Activated T-cell treated with anti-CD3 and anti-CD28 coated beads, Interleukin-2, amount 50 U/mL, for 72 hours (primary cell): ENCODE data around the gene DIS3L2. TPM values are rescaled to one million over a fixed set of nuclear protein-coding genes. Genes with fewer than 3 reads are reported as not detected.
A peak's percentile ranks its signal among the peaks of the same experiment; 100 is the strongest.

Source experiments
- ATAC-seq, 2 donors: fragments of 150-1000 bp; cut with Tn5 transposase; replicated peaks in 1 of 2; 2 replicates each; pipeline ENCODE4 v1.10.0; 2021; ENCODE audit warnings: moderate library complexity in 2 of 2, mild to moderate bottlenecking in 1 of 2
- DNase-seq, 2 donors: peaks; one replicate each; pipeline ENCODE4 v3.0.0; 2021 to 2022; ENCODE audit warnings: mixed read lengths in 1 of 2
- H3K27ac Mint-ChIP-seq: one replicate; pipeline ENCODE4 v1.8.0; 2022; ENCODE audit warnings: mild to moderate bottlenecking, moderate library complexity, mixed read lengths
- H3K27me3 Mint-ChIP-seq: one replicate; pipeline ENCODE4 v1.8.0; 2022; ENCODE audit warnings: low read depth, mixed read lengths
- H3K36me3 Mint-ChIP-seq, 2 donors: one replicate each; pipeline ENCODE4 v1.8.0; 2022; ENCODE audit warnings: mixed read lengths in 2 of 2, mild to moderate bottlenecking in 1 of 2; ENCODE audit not compliant: insufficient read depth in 2 of 2
- H3K4me1 Mint-ChIP-seq: one replicate; pipeline ENCODE4 v1.8.0; 2022; ENCODE audit warnings: low read depth, mixed read lengths
- H3K4me3 Mint-ChIP-seq, 2 donors: one replicate each; pipeline ENCODE4 v1.8.0; 2022; ENCODE audit warnings: mild to moderate bottlenecking in 2 of 2, mixed read lengths in 2 of 2, moderate library complexity in 2 of 2
- H3K9me3 Mint-ChIP-seq, 2 donors: one replicate each; pipeline ENCODE4 v1.8.0; 2022; ENCODE audit warnings: mixed read lengths in 2 of 2
- total RNA-seq, 2 donors: library from RNA; stranded (reverse); gene quantifications; one replicate each; pipeline ENCODE4 v1.2.3, GENCODE V29; 2022

DIS3L2 gene, protein sequence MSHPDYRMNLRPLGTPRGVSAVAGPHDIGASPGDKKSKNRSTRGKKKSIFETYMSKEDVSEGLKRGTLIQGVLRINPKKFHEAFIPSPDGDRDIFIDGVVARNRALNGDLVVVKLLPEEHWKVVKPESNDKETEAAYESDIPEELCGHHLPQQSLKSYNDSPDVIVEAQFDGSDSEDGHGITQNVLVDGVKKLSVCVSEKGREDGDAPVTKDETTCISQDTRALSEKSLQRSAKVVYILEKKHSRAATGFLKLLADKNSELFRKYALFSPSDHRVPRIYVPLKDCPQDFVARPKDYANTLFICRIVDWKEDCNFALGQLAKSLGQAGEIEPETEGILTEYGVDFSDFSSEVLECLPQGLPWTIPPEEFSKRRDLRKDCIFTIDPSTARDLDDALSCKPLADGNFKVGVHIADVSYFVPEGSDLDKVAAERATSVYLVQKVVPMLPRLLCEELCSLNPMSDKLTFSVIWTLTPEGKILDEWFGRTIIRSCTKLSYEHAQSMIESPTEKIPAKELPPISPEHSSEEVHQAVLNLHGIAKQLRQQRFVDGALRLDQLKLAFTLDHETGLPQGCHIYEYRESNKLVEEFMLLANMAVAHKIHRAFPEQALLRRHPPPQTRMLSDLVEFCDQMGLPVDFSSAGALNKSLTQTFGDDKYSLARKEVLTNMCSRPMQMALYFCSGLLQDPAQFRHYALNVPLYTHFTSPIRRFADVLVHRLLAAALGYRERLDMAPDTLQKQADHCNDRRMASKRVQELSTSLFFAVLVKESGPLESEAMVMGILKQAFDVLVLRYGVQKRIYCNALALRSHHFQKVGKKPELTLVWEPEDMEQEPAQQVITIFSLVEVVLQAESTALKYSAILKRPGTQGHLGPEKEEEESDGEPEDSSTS
- total RNA-seq: 10 to 100 TPM; 28.8 to 38.3 TPM

- H3K9me3 Mint-ChIP-seq: no peaks in the 10 kb centered on the region
- peaks cover 54% of the 10 kb centered on the region for H3K4me1 Mint-ChIP-seq
- H3K27ac Mint-ChIP-seq: peak within 1 kb of the TSS; percentile 92
- peak within 1 kb of the TSS; percentile 89 to 90 for H3K4me3 Mint-ChIP-seq
- H3K27me3 Mint-ChIP-seq: peaks cover 3% of the 10 kb centered on the region
- peaks cover 4 to 5% of the 10 kb centered on the region in 2 donors for H3K36me3 Mint-ChIP-seq
- ATAC-seq (peak; percentile 95 to 97), DNase-seq (peak; percentile 83 to 85)
Measured at GRCh38 chr2:231961349-231962166, at the start of gene DIS3L2. Gene DIS3L2 (plus strand): TSS chr2:231961713. CDS start chr2:232014928, 53,215 bp downstream.

GRCh38 chr2:231914077-231914690 lies 47.3 kb upstream of the DIS3L2 start:
- Mint-ChIP-seq H3K9me3 (no peaks in the 10 kb centered on the region), H3K27me3 (no peaks in the 10 kb centered on the region), H3K4me1 (peaks cover 22% of the 10 kb centered on the region), H3K4me3 (no peak overlapping the region), H3K27ac (no peak overlapping the region), H3K36me3 (no peaks in the 10 kb centered on the region)
- no peak for DNase-seq
- ATAC-seq: no peak

DNA sequence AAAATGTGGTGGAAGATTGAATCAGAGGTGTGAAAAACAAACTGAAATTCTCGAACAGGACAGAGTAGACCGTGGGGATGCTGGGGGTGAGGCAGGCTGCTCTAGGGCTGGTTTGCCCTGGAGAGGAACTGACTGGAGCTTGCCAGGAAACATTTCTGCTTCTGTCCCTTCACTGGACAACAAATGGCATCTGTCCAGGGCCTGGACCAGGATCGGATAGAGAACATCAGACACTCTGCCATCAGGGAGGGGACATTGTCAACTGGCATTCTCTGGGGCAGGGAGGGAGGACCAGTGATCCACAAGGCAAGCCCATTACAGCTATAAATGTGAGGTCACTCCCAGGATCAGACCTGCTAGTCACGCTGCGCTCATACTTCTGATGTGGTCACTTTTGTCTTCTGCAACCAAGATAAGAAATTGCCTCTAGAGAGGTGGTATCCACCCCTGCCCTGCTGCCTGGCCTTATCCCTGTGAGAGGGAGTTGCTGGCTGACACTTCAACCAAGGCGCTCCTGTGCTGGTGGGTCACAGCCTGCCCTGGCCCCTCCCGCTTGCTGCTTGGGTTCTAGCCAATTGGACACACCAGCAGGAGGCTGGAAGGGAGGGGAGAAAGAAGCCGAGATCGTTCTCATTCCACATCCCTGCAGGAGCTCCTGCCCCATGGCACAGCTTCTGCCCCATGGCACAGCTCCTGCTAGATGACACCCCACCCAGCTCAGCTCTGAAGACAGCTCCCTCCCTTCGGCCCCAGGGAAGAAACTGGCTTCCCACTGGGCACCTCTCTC lies 44.0 kb upstream of the DIS3L2 start:
- peak in 1 of 2 donors; percentile 19 for ATAC-seq

GRCh38 chr2:231918501-231919330 lies 42.8 kb upstream of the DIS3L2 start:
- no peak overlapping the region for H3K4me3 Mint-ChIP-seq
- ATAC-seq (no peak), DNase-seq (no peak)
- H3K9me3 Mint-ChIP-seq: no peaks in the 10 kb centered on the region
- H3K27ac Mint-ChIP-seq: no peak overlapping the region
- no peaks in the 10 kb centered on the region for H3K36me3 Mint-ChIP-seq
- H3K4me1 Mint-ChIP-seq: peaks cover 9% of the 10 kb centered on the region
- peaks cover 3% of the 10 kb centered on the region for H3K27me3 Mint-ChIP-seq

More for the DNA sequence above, 44.0 kb upstream of the DIS3L2 start:
- no peaks in the 10 kb centered on the region for H3K9me3 Mint-ChIP-seq
- no peak for DNase-seq
- no peak overlapping the region for H3K4me3 Mint-ChIP-seq
- no peaks in the 10 kb centered on the region for H3K36me3 Mint-ChIP-seq
- H3K4me1 Mint-ChIP-seq: peaks cover 9% of the 10 kb centered on the region
- H3K27ac Mint-ChIP-seq: no peak overlapping the region
- no peaks in the 10 kb centered on the region for H3K27me3 Mint-ChIP-seq

DNA sequence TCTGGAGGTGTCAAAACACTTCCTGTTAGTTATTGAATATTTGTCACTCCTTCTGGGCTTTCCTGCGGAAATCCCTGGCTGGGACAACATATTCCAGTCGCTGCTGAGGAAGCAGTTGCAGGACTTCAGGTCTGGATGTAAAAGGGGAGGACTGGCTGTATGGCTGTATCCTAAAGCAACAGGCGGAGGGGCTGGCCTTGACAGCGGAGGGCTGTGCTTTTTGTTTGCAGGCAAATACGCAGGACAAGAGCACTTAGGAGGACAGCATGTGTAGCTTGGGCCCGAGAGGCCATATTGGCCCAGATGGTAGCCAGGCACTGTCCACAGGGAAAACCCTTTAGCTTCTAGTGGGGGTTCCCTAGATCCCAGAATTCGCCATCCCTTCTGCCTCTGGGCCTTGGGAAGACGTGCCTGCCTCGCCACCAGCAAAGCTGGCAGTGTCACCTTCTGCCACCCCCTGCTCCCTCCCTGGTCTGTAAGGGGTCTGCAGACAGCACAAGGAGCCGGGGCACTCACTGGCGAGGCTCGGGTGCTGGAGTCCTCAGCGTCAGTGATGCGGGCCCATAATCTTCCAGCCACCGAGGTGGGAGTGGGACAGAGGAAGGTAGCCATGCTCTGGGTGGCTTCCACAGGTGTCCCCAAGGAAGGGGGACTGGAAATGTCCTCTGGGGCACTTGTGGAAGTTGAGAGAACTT lies 42.0 kb upstream of the DIS3L2 start:
- H3K27me3 Mint-ChIP-seq: peaks cover 11% of the 10 kb centered on the region
- ATAC-seq: no peak
- no peaks in the 10 kb centered on the region for H3K36me3 Mint-ChIP-seq
- no peak overlapping the region for H3K4me3 Mint-ChIP-seq
- DNase-seq: no peak
- H3K27ac Mint-ChIP-seq: no peak overlapping the region
- H3K9me3 Mint-ChIP-seq: no peaks in the 10 kb centered on the region
- H3K4me1 Mint-ChIP-seq: peaks cover 9% of the 10 kb centered on the region

DNA sequence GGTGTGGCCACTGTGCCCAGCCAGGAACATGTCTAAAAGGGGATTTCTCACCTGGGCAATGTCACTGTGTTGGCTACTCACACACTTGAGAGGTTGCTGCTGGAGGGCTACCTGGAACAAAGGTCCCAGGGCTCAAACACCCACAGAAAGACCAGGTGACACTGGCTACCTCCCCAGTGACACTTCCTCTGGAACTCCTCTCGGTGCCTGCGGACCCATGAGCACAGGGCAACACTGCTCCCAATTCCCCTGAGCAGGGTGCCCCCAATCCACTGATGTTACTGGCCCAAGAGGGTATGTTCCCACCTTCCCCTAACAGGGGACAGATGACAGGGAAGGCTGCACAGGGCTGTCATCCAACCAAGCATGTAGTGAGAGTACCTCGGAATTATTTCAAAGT lies 41.1 kb upstream of the DIS3L2 start:
- H3K4me3 Mint-ChIP-seq: no peak overlapping the region
- no peak overlapping the region for H3K27ac Mint-ChIP-seq
- ATAC-seq (no peak), DNase-seq (no peak)
- H3K36me3 Mint-ChIP-seq: no peaks in the 10 kb centered on the region
- H3K4me1 Mint-ChIP-seq: peaks cover 9% of the 10 kb centered on the region
- peaks cover 16% of the 10 kb centered on the region for H3K27me3 Mint-ChIP-seq
- no peaks in the 10 kb centered on the region for H3K9me3 Mint-ChIP-seq

GRCh38 chr2:231920795-231921194 lies 40.7 kb upstream of the DIS3L2 start:
- Mint-ChIP-seq H3K9me3 (no peaks in the 10 kb centered on the region), H3K4me3 (no peak overlapping the region), H3K27ac (no peak overlapping the region), H3K27me3 (peaks cover 16% of the 10 kb centered on the region), H3K4me1 (peaks cover 9% of the 10 kb centered on the region), H3K36me3 (no peaks in the 10 kb centered on the region)
- ATAC-seq: no peak
- DNase-seq: no peak

GRCh38 chr2:231922311-231923009 lies 39.1 kb upstream of the DIS3L2 start:
- H3K27me3 Mint-ChIP-seq: peaks cover 28% of the 10 kb centered on the region
- no peak overlapping the region for H3K4me3 Mint-ChIP-seq
- no peaks in the 10 kb centered on the region for H3K36me3 Mint-ChIP-seq
- DNase-seq (no peak), ATAC-seq (no peak)
- peaks cover 10% of the 10 kb centered on the region for H3K4me1 Mint-ChIP-seq
- no peaks in the 10 kb centered on the region for H3K9me3 Mint-ChIP-seq
- no peak overlapping the region for H3K27ac Mint-ChIP-seq

DNA sequence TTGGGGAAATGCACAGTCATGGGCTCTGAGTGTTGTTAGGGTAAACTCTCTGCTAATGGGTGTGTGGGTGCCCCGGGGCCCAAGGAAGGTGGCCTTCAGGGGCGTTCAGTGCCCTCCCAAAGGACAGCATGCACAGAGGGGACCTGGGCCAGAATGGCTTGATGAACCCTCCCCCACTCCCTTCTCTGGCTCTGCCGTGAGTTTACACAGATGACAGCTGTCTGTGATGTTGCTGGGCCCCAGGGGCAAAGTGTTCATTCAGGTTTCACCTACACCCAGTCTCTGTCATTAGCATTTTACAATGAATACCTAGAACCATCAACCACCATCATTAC lies 38.5 kb upstream of the DIS3L2 start:
- DNase-seq: no peak
- peaks cover 33% of the 10 kb centered on the region for H3K27me3 Mint-ChIP-seq
- peaks cover 9% of the 10 kb centered on the region for H3K4me1 Mint-ChIP-seq
- ATAC-seq: no peak
- H3K4me3 Mint-ChIP-seq: no peak overlapping the region
- H3K9me3 Mint-ChIP-seq: no peaks in the 10 kb centered on the region
- no peak overlapping the region for H3K27ac Mint-ChIP-seq
- H3K36me3 Mint-ChIP-seq: no peaks in the 10 kb centered on the region

GRCh38 chr2:231923951-231924888 lies 37.3 kb upstream of the DIS3L2 start:
- no peak for DNase-seq

More at GRCh38 chr2:231923951-231924888, 37.3 kb upstream of the DIS3L2 start:
- H3K4me3 Mint-ChIP-seq: peak overlapping the region; percentile 44 to 83
- no peaks in the 10 kb centered on the region for H3K9me3 Mint-ChIP-seq
- peaks cover 44% of the 10 kb centered on the region for H3K27me3 Mint-ChIP-seq
- no peaks in the 10 kb centered on the region for H3K36me3 Mint-ChIP-seq
- H3K4me1 Mint-ChIP-seq: peaks cover 9% of the 10 kb centered on the region
- no peak for ATAC-seq
- H3K27ac Mint-ChIP-seq: no peak overlapping the region
